GM12874 (cell line): ENCODE data around the gene TPSAB1.

Experiments used
- CTCF ChIP-seq: IDR thresholded peaks from 2 replicates; pipeline ENCODE4 v1.5.1; 2011; ENCODE audit warnings: low read depth, mild to moderate bottlenecking, control low read depth, low read length, moderate library complexity; ENCODE audit not compliant: insufficient read depth

The TPSAB1 gene

GRCh38 chr16:1265826-1266225 lies 25.3 kb downstream of the TPSAB1 start:
- no peak for TF ChIP-seq CTCF

- TF ChIP-seq CTCF, result no peak
Measured at GRCh38 chr16:1271380-1271723, 30.8 kb downstream of the TPSAB1 start.

GRCh38 chr16:1272453-1273198 lies 32.1 kb downstream of the TPSAB1 start:
- no peak for TF ChIP-seq CTCF

GRCh38 chr16:1273816-1274215 lies 33.3 kb downstream of the TPSAB1 start:
- TF ChIP-seq CTCF, result no peak

- no peak for TF ChIP-seq CTCF
Measured at GRCh38 chr16:1274767-1275166, 34.3 kb downstream of the TPSAB1 start.

GRCh38 chr16:1275791-1276579 lies 35.5 kb downstream of the TPSAB1 start:
- TF ChIP-seq CTCF, result no peak

- TF ChIP-seq CTCF, result no peak
Measured at GRCh38 chr16:1276580-1276878, 36.0 kb downstream of the TPSAB1 start.
